Effector CD4-positive, alpha-beta T cell (primary cell): ENCODE data around the gene SLC38A2.

Source experiments
- DNase-seq: peaks from one replicate; pipeline ENCODE4 v3.0.0-alpha.2; 2020

The SLC38A2 gene

DNA sequence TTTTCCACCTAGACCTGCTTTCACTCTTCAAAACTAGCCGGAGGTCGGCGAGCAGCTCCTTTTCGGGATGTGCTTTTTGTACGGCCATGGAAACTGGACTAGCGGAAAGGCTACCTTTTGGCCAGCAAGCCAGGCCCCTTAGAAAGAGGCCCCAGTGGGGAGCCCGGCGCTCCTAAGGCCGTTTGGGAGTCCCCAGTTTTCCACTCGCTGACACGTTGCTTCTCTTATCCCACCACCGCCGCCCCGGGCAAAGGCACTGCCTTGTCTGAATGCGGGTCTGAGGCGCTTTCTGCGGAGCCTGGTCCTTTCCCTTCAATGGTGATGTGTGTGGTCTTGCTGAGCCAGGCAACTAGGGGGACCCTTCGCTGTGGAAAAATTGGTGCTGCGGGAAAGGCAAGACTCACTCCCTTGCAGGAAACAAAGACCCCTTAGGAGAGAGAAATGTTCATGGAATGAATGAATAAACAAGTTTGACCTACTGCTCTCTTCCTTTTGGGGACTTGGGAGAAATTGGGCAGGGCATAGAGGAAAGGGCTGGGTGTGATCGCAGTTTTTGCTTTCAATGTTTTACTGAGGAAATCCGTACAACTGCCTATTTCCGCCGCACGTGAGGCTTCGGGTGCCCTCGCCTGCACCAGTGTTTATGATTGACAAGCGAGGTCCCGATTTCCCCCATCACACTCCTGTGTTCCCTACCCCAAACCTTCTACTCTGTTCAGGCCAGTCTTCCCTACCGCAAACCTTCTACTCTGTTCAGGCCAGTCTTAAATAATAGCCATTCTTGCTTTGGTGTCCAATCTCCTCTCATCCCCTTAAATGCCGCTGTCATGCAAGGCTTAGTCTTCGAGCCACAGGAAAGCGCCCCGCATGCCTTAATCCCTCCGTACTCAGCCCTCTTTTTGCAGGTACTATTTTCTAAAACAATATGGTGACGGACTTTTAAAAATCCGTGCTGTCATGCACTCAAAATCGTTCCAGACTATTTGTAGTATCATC is 1.0 kb upstream of the SLC38A2 start:
- peak; percentile 18 for DNase-seq

DNA sequence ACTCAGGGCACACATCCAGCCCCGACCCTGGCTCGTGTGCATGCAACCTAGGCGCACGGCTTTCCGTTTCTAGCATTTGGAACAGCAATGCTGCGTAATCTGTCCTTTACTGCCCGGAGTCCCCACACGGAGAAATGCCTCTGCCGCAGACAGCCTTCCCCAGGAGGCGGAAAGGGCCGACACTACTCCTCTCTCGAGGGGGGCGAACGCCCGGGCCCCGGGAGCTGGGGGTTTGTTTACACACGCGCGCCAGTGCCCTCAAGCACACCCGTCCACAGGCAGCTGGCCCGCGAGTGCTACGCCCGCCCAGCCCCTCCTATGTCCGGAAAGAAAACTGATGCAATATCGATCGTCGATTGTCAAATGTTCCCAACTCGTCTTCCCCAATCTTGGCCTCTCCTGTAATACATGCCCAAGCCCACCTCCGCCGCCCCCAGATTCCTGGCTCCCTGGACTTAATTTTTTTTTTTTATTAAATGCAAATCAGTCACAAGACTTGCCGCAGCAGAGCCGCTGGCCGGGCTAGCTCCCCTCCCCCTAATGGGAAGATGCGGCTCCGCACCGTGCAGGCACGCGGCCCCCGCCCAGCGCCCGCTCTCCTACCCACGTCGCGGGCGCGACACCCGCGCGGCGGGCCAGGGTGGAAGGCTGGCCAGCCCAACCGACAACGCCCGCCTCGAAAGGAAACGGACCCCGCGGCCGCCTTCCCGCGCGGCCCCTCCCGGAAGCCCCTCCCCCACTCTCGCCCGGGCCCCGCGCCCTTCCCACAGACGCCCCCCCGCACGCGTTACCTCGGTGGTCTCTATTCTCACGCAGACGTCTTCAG is 642 bp downstream of the SLC38A2 start:
- peak; percentile 47 for DNase-seq

DNA sequence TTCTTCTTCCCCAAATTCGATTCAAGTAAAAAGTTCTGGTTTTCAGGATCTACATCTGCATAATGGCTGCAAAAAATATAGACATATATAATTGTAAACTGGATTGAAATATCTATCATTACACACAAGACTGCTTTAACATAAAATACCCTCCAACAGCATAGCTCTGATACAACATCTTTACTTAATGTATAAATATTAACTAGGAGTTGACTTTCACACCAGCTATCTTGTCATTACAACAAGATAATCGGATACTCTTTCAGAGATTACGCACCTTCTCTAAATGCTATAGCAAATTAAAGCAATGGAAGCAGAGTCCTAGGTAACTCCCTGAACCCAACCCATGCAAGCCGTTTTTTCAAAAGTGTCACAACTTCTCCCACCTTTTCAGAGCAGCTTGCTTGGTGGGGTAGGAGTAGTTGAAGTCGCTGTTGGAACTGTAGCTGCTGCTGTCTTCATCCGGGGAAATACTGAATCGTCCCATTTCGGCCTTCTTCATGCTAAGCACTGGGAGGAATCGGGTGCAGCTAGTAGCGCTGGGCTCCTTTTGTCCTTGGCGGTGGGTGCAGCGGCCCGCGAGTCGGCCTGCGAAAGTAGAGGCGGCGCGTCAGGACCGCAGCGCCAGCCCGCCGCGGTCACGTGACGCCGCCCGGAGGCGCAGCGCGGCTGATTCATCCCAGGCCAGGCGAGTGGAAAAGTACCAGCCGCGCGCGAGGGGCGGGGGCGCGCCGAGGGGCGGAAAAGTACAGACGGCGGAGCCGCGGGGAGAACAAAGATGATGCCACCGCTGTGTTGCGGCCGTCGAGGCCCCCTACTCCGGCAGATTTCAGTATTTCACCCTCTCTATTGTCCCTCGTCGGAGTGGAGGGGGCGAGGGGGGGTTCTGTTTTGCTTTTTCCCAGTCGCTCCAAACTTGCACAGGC is 1.5 kb downstream of the SLC38A2 start:
- peak; percentile 92 for DNase-seq

DNA sequence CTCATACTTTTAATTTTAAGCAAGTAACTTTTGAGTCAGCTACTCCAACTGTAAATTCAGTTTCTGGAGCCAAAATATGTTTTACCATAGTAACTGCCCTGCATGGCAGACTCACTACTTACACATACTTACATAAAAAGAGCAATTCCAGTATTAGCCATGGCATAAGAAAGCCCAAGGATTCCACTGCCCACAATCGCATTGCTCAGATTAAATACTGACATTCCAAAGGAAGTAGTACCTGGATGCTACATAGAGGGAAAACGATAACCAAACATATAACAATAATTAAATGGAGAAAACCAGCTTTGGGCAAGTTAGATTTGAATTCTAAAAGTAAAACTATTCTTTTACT is 2.2 kb downstream of the SLC38A2 start:
- no peak for DNase-seq

DNA sequence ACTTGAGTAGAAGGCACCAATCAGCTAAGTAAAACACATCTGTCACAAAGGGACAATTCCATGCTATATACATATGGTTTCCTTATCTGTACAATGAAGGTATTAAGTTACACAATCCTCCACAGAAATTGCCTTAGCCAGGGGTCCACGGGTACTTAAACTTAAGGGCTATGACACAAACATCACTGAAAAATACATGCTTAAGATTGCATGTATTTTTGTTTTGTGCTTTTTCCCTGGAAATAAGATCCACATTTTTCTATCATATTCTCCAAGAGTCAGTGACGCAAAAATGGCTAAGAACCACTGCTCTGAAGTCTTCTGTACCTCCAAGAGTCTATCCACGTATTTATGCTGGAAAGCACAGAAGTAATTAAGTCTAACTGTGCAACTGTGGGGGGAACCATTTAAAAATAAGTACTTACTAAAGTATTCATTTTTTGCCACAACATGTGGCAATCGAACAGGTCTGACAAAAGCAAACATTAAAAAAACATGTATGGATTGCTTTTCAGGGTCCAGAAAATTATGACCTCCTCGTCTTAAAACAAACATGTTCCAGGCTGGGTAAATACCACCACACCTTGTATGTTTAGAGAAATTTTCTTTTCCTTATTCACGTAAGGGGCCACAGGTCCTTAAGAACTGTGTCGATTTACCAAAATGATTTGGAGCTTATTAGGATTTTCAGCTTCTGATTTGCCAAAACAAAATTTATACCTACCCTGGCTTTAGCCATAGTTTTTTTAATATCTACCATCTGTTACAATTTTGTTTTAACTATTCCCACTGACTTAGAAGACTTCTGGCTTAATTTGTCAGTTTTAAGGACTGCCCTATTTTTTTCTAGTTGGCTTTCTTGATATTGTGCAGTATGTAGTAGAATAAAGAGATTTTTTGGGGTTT is 2.8 kb downstream of the SLC38A2 start:
- DNase-seq: no peak

DNA sequence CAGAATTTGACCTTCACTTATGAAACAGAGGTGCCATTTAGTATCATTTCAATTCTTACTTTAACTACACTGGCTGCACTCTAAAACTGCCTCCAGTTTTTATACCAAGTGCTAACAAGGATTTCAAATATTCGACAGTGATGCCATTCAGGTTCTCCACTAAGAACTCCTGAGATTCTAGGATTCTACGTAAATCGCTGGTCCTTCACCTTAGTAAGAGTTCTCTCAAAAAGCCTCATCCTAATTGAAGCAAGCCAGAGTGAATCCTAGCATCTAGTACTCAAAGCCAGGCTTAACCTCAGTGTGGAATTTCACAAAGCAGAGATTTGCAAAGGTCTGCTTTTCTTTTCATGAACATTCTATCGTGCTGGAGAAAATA is 3.5 kb downstream of the SLC38A2 start:
- DNase-seq: no peak

DNA sequence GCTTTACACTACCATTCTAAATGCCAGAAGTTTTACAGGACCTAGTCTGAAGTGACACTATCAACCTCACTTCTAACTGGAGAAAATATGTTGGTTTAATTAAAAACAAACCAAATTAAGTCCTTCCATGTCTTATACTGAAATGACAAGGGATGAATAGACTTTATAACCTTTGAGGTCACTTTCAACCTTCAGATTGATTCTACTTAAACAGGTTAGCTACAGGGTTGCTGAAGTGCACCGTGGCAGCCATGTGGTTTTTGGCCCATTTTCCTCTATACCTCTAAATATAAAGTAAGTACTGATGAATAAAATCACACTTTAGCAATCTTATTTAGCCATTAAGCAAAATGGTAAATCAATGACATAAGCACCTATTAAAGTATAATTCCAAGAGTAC is 3.9 kb downstream of the SLC38A2 start:
- no peak for DNase-seq

DNA sequence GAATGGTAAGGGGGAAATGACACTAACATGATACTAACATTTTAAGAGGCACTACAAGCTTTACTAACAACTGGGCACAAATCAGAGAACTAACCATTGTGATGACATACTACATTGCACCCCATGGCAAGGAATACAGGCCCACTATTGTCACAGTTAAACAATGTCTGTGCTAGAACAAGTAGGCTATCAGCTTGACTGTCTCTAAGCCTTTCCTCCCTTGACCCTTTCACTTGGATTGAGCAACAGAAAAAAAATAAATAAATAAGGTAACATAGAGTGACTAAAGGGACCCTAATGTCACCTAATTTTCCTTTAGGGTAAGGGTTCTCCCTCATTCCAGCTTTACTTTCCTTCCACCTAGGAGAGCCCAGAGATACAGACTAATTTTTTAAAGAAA is 4.4 kb downstream of the SLC38A2 start:
- DNase-seq: no peak

DNA sequence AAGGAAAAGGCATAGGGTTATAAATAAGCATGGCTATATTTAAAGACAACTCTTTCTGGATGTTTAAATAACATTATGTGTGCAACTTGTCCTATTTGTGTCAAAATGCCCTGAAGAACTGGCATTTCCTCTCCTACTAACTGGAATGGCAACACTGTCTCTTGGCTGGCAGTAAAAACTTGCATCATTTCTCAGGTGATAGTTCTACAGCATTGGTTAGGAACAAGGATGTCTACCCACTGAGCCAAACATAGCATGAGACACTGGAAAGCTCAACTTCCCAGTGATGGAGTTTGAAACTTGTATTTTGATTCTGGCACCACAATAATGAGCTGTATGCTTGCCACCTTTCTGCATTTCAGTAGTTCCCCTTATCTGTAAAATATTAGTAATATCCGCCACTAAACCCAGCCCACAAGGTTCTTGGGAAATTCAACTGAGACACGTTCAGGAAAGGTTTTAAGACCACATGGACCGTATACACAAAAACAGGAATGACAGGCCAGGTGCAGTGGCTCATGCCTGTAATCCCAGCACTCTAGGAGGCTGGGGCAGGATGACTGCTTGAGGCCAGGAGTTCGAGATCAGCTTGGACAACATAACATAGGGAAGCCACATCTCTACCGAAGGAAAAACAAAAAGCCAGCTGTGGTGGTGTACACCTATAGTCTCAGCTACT is 5.1 kb downstream of the SLC38A2 start:
- no peak for DNase-seq

DNA sequence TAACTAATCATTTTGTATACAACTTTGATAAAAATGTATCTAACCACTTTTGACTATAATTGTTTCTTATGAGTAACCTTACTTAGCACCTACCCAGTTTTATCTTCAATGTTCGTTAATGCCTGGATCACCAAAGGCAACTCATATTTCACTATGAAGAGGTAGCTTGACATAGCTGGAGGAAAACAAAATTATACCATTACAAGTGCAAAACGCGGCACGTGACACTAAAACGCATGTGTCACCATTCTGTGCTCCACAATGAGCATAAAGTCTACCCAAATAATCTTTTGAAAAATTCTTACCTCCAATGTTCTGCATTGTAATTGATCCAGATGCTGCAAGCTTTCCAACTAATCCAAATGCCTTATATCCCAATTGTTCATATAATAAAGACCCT is 5.8 kb downstream of the SLC38A2 start:
- no peak for DNase-seq

DNA sequence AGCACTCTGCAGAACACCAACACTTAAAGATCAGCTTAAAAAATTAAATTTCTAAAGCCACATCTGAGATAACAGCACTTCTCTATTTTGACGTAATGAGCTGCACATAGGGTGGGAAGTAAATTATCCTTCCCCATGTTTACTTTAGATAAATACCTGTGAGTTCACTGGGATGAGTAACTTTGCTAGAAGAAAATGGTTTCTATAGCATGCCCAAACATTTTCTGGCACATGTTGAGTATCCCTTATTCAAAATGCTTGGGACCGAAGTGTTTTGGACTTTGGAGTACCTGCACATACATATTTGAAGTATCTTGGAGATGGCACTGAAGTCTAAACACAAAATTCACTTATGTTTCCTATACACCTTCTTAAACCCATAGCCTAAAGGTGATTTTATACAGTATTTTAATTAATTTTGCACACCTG is 6.6 kb downstream of the SLC38A2 start:
- no peak for DNase-seq

DNA sequence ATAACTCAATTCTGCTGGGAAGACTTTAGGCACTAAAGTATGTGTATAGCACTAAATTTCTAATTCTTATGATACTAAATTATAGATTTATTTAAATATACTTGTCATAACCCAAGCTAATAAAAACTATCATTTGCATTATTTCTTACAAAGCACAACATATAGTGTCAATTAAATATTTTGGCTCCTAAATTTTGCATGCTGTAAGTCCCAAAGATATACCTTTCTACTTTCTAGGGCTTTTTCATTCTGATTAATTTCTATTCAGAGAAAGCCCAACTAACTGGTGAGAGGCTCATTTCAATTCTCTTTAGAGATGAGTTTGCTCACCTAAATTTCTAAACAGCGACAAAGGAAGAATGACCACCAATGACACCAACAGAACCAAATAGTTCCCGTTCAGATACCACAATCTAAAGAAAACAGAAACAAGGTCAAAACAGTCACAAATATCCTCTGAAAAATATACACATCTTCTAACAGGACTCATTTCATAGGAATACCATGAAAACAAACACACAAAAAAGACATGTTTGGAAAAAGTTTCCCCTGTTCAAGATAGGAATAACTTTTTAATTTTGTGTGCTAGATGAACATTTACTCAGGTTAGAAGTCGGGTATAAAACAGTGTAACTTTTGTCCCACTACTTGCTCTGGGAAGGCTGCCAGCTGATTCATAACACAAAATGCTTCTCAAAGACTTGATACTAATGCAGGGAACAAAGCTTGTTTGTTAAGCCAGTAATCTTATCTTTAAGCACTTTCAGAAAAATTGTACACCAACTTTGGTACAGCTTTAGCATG is 7.6 kb downstream of the SLC38A2 start:
- no peak for DNase-seq

DNA sequence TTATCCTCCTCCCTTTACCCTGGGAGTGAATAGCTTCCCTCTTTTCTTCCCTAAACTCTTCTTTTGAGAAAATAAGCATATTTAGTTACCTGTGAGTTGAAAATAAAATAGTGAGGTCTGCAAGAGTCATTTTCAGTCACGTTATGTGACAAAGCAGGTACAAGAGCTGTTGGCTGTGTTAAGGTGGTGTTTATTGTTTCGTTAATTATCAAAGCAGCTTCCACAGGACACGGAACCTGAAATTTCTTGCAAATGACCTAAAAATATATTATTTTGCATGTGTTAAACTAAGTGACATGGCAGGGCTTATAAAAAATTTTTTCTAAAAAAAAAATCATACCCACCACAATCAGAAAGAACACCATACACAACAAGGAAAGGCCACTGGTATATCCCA is 8.3 kb downstream of the SLC38A2 start:
- DNase-seq: no peak

DNA sequence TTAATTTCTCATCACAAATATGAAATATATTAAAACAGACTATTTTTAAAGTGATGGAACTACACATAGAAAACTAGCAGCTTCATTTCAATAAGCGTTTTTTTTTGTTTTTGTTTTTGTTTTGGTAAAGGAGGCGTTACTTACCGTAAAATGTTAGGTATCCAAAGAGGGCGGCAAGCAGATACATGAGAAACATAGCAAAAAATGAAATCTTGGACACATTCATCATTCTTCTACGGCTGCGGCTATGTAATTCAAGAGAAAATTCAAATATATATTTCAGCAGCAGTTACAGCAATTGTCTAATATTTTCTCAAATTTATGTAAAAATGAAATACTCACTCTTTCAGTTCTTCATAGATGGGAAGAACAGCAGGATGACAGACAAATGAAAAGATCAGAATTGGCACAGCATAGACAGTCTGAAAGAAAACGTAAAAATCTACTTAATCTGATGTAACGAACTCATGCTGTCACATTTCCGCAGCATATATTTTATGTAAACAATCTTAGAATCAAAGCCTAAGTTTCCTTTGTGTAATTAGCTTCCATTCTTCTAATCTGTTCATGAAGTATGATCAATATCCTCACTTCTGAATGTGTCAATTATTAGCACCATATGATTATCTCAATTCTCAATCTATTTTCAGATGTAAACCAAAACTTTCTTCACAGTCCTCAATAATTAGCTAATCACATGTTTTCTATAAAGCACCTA is 8.8 kb downstream of the SLC38A2 start:
- no peak for DNase-seq

DNA sequence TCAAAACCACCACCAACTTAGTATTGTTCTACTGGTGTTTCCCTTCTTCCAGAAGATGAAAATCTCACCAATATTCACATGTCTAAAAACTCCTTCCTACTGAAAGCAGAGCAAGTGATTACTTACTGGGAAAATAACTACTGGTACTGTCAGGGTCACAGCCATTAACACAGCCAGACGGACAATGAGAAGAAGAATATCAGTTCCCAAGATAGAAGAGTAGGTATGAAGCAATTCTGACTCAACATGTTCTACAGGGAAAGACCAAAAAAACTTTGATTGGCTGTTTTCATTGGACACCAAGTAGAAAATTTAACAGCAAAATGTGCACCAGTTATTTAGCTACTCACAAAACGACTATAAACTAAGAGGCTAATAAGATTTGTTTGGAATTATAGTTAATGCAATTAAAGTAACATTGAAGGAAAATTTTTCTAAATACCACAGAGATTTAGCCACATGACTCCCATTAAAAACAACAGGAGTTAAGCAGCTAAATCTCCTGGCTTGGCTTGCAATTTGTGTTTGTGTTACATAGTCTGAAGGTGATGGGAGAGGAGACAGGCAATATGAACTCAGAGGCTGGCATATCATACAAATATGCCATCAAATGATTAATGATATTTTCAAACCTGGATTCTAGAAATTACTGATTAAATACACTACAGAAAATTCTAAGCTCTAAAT is 9.5 kb downstream of the SLC38A2 start:
- DNase-seq: no peak

DNA sequence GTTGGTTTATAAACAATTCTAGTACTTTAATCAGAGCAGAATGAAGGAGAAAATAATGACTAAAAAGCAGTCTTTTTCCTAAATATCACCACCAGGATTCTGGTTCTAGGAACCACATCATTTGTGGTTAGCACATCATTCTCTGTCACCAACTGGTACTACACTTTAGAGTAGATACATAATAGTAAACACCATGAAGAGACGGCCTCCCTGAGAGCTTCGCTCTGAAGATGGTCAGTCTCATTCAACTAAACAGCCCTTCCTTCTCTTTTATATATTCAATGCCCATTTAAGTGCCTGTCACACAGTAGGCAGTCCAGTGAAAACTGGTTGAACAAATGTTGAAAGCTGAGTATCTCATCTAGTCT is 10.9 kb downstream of the SLC38A2 start:
- no peak for DNase-seq

DNA sequence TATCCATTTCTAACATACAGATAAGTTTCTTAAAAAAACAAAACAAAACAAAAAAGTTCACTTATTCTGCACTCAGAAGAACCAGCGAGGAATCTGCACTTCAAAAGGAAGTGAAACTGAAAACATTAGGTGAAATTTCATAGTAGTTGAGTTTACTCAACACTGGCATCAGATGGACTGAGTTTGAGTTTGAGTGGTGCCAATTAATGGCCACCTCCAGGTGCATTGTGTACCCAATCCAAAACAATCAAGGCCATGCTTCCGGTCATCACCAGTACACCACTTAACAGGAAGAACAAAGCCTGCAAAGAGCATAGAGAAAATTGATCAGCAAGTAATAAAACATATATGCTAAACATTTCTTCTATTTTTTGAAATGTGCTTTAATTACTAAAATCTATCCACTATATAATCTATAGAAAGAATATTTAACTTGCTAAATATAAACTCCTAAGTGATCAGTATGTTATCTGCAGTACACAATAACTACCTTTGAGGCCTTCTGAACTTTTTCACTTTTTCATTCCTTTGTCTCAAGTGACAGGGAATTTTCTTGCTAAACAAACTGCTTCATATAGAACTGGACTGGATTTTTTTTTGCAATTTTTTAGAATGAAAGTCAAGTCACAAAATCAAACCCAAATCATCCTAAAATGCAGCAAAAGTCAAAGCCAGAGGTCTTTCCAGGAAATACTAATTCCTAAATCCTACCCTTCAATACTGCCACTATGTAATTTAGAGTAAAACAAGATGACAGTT is 11.5 kb downstream of the SLC38A2 start:
- DNase-seq: no peak

DNA sequence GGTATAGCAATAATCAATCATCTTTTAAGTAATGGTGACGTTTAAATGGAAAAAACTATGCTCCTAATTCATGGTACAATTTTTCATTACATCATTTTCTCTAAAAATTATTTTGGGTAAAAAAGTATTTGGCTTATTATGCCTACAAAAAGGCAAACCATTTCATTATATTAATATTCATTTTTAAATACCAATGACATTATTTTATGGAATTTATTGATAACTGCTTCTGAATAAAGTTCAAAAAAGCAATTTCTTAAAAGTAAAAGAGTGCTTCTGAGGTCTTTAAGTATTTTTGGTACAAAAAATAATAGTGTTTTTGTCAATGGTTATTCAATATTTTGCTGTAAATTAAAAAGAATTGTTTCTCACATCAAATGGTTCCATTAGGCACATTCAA is 12.2 kb downstream of the SLC38A2 start:
- no peak for DNase-seq
